HG03457 (cell line): Measurements from ENCODE around the gene PGGHG.

Source experiments
- ATAC-seq: cut with Tn5 transposase; IDR thresholded peaks from one replicate; pipeline ENCODE4 v1.9.1; 2021; ENCODE audit warnings: moderate number of reproducible peaks; ENCODE audit not compliant: unreplicated experiment

The PGGHG gene

DNA sequence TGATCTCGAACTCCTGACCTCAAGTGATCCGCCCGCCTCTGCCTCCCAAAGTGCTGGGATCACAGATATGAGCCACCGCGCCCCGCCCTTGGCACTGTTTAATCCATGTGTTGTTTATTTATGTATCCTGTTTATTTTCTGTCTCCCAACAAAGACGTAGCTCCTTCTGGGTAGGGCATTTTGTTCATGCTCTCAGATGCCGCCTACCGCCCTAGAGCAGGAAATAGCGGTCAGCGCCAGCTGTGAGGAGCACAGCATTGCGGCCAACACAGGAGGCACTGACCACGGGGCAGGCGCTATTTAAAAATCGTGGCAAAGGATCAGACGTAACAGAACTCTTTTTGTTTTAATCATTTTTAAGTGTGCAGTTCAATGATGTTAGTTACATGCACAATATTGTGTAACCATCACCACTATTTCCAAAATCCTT lies 20.2 kb upstream of the PGGHG start:
- ATAC-seq, result peak; percentile 35

DNA sequence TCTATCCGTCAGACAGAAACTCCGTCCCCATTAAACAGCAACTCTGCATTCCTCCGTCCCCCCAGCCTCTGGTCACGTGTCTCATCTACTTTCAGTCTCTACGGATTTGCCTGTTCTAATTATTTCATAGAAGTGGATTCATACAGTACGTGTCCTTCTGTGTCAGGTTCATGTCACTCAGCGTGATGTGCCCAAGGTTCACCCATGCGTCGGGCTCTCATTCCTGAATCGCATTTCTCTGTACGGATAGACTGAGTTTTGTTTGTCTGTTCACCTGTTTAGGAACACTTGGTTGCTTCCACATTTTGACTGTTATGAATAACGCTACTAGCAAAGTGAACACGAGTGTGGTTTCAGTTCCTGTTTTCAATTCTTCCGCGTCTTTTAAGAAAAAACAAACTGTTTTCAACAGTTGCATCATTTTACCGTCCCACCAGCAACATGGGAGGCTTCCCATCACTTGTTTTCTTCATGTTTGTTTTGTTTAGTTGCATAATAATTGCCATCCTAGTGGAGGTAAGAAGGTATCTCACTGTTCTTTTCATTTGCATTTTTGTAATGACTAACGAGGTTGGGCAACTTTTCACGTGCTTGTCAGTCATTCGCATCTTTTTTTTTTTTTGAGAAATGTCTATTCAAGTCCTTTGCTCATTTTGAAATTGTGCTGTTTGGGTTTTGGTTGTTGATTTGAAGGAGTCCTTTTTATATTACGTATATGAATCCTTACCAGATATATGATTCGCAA lies 19.6 kb upstream of the PGGHG start:
- peak; percentile 52 for ATAC-seq

DNA sequence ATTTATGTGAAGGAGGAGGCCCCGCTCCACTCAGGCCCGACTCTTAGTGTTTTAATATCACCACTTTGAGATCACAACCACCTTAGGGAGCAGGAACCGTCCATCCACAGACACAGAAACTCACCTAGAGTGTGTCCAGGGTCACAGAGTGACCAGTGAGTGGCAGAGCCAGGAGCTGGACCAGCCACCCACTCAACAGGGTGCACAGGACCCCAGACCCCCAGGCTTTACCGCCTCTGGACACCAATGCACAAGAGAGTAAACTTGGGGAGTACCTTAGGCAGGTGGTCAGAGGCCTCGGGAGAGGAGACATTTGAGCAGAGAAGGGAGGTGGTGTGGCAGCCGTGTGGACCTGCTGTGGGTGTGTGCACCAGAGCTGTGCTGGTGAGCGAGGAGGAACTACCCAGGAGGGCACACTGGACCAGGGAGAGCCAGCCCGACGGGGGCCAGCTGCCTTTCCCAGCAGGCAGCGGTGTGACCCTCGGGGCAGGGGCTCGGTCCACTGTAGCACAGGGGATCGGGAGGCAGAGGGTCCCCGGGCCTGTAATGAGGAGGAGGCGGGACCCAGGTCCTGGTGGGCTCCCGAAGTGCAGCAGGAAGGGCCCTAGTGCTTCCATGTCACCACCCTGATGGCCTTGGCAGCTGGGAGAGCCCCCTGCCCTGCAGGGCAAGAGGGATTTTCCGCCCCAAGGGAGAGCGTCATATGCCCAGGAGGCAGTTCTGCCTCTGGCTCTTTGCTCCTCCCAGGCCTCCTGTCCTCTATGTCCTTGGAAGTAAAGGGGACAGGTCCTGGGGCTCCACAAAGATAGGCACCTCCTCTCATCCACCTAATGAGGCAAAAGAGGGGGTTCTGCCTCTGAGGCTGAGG lies 18.2 kb upstream of the PGGHG start:
- ATAC-seq, result no peak

DNA sequence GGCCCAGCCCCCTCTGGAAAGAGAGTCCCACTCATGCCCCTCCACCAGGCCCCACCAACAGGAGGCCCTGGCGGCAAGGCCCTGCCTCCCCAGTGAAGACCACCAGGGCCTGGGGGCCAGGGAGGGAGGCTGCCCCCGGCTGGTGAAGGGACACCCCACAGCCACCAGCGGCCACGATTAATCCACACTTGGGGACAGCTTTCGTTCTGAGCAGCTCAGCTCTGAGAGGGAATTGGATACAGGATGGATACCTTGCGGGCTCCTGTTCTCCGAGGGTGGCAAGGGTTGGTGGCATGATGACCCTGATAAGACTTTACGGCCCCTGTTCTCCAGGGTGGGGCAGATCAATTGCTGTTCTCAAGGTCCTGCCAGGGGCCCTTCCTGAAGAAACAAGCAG lies 17.6 kb upstream of the PGGHG start:
- ATAC-seq, result no peak

DNA sequence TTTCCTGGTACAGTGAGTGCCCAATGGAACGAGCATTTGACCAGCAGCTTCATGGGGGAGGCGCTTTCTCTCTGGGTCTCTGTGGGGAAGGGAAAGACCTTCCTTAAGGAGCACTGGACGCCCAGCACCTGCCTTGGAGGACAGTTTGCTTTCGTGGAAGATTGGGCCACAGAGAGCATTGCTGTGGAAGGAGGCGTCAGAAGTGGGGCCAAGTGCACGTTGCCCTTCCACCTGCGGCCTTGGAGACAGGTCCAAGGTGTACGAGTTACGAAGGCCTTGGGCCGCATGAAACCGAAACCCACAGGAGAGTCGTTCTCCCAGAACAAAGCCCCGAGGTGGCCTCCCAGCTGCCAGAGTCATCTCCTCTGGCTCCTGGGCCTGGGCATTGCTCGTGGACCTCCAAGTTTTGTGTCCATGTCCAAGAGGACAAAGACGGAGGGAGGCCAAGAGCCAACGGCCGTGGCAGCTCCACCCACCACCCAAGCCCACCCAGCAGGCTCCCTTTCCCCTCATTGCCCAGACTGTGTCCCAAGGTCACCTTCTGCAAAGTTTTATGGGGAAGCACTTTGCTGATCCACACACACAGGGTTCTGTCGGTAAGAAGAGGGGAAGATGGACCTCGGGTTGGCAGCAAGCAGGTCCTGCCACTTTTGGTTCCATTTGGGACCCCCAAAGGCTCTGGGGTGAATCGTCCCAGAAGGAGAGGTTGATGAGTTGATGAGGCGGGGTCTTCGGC lies 16.6 kb upstream of the PGGHG start:
- no peak for ATAC-seq

DNA sequence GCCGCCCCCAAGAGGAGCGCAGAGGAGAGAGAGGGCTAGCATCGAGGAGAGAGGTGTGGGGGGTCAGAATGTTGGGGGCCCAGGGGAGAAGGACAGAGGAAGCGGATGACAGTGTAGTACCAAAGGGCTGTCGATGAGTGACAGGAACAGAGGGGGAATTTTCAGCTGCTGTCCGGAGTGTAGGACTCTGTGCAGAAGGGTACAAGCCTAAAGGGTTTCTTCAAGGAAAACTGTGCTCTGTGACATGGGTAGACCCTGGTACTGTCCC lies 16.1 kb upstream of the PGGHG start:
- ATAC-seq, result no peak

DNA sequence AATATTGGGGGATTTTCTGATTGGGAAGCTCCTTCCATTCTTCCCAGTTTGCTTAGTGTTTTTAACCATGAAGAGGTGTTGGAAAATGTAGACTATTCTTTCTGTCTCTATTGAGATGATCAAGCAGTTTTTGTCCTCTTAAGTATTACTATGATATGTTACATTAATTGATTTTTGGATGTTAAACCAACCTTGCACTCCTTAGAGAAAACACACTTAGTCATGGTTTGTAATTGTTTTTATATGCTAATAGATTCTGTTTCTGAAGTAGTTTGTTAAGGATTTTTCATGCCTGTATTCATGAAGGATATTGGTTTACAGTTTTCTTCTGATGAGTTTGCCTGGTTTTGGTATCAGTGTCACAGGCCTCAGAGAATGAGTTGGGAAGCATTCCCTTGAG lies 12.7 kb upstream of the PGGHG start:
- ATAC-seq, result no peak

DNA sequence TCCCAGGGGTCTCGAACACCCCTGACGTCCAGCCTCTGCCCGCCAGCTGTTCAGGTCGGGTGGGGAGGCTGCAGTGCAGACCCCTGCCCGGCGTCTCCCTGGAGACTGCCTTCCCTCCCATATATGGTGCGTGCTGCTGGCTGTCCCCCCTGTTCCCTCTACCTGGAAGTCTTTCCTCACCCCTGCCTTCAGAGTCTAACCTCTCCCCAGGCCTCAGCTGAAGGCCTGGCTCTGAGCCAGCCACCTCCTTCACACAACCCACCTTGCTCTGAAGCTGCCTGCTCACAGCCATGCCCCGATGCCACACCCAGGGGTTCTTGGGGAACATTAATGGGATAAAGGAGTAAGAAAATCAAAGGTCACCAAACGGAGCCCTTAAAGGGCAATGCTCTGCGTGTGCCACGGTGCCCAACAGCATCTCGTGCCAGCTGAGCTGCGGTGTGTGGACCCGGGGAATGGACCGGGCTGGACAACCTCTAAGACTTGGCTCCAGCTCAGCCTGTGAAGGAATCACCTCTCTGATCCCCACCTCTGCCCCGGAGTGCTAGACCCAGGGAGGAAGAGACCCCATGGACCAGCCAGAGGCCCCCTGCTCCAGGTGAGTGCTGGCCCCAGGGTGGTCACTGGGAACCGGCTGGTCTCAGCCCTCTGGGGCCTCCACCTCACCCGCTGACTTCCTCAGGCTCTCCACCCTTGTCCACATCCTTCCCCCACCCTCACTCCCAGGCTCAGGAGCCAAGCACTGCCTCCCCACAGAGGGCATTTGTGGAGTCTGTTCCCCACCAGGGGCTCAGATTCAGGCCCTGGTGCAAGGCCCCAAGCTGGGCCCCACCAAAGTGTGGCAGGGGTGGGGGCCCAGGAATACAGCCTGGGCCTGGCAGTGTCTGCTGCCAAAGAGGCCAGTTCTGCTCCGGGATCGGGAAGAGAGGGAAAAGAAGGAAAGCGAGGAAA lies 10.7 kb upstream of the PGGHG start, which contains the start of gene NLRP6:
NLRP6 (plus strand) TSS at position 407 of the 951 bp plus-strand sequence; CDS start at position 570, 163 bp downstream.
- no peak for ATAC-seq

DNA sequence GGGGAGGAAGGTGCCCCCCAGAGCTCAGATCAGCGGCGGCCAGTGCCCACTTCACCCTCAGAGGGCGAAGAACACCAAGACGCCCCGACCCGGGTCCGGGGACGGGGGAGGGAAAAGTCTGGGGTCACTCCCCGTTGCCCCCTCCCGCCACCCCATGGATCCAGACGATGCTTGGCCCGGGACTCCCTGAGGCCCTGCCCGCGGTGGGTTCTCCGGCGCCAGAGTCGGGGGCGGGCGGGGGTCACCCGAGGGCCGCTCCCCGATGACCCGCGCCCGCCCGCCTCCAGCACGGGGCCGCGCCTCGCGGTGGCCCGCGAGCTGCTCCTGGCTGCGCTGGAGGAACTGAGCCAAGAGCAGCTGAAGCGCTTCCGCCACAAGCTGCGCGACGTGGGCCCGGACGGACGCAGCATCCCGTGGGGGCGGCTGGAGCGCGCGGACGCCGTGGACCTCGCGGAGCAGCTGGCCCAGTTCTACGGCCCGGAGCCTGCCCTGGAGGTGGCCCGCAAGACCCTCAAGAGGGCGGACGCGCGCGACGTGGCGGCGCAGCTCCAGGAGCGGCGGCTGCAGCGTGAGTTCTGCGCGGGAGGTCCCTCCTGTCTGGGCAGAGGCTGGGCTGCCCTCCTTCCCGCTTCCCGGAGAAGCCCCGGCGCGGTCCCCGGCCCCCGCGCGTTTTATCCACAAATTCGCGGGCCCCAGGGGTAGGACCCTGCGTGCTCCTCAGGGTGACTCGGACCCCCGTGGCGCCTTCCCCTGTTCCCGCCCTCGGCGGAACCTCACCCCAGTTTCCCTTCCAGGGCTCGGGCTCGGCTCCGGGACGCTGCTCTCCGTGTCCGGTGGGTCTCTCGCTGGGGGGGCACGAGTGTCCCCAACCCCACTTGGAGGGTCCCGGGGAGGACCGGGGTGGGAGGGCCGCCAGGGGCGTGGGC lies 9.6 kb upstream of the PGGHG start:
- no peak for ATAC-seq

DNA sequence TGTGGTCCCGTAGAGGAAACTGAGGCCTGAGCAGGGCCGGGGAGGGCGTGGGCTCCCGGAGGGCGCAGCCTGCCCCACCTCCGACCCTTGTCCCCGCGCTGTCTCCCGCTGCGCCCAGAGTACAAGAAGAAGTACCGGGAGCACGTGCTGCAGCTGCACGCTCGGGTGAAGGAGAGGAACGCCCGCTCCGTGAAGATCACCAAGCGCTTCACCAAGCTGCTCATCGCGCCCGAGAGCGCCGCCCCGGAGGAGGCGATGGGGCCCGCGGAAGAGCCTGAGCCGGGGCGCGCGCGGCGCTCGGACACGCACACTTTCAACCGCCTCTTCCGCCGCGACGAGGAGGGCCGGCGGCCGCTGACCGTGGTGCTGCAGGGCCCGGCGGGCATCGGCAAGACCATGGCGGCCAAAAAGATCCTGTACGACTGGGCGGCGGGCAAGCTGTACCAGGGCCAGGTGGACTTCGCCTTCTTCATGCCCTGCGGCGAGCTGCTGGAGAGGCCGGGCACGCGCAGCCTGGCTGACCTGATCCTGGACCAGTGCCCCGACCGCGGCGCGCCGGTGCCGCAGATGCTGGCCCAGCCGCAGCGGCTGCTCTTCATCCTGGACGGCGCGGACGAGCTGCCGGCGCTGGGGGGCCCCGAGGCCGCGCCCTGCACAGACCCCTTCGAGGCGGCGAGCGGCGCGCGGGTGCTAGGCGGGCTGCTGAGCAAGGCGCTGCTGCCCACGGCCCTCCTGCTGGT lies 8.8 kb upstream of the PGGHG start:
- ATAC-seq, result no peak

DNA sequence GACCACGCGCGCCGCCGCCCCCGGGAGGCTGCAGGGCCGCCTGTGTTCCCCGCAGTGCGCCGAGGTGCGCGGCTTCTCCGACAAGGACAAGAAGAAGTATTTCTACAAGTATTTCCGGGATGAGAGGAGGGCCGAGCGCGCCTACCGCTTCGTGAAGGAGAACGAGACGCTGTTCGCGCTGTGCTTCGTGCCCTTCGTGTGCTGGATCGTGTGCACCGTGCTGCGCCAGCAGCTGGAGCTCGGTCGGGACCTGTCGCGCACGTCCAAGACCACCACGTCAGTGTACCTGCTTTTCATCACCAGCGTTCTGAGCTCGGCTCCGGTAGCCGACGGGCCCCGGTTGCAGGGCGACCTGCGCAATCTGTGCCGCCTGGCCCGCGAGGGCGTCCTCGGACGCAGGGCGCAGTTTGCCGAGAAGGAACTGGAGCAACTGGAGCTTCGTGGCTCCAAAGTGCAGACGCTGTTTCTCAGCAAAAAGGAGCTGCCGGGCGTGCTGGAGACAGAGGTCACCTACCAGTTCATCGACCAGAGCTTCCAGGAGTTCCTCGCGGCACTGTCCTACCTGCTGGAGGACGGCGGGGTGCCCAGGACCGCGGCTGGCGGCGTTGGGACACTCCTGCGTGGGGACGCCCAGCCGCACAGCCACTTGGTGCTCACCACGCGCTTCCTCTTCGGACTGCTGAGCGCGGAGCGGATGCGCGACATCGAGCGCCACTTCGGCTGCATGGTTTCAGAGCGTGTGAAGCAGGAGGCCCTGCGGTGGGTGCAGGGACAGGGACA lies 8.0 kb upstream of the PGGHG start:
- no peak for ATAC-seq

DNA sequence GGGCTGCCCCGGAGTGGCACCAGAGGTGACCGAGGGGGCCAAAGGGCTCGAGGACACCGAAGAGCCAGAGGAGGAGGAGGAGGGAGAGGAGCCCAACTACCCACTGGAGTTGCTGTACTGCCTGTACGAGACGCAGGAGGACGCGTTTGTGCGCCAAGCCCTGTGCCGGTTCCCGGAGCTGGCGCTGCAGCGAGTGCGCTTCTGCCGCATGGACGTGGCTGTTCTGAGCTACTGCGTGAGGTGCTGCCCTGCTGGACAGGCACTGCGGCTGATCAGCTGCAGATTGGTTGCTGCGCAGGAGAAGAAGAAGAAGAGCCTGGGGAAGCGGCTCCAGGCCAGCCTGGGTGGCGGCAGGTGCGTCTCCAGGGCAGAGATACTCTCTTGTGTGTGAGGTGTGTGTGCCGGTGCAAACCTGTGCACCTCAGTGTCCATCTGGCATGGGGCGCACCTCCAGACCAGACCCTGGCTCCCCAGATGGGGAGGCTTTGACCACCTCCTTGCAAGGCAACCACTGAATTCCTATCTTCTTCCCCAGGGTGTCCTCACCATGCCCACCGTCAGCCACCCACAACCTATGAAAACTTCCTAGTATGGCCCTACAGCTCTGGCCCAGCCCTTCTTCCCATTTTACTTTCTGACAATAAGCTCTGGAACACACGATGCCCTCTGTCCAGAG lies 7.3 kb upstream of the PGGHG start:
- ATAC-seq, result no peak

DNA sequence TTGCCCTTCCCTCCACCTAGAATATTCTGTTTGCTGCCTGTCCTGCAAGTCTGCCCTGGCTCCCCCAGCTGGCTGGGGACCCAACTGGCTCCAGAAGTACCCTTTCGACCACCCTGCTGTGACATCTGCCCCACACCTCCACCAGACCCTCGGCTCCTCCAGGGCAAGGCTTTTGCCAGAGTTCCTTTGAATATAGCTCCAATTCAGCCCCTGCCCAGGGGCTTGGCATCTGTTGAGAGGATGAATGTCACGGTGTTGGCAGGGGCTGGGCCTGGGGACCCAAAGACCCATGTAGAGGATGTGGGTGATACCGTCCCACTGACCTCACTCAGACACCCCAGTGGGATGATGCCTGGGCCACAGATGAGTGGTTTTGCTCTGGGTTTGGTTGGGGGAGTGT lies 6.8 kb upstream of the PGGHG start:
- ATAC-seq, result no peak

DNA sequence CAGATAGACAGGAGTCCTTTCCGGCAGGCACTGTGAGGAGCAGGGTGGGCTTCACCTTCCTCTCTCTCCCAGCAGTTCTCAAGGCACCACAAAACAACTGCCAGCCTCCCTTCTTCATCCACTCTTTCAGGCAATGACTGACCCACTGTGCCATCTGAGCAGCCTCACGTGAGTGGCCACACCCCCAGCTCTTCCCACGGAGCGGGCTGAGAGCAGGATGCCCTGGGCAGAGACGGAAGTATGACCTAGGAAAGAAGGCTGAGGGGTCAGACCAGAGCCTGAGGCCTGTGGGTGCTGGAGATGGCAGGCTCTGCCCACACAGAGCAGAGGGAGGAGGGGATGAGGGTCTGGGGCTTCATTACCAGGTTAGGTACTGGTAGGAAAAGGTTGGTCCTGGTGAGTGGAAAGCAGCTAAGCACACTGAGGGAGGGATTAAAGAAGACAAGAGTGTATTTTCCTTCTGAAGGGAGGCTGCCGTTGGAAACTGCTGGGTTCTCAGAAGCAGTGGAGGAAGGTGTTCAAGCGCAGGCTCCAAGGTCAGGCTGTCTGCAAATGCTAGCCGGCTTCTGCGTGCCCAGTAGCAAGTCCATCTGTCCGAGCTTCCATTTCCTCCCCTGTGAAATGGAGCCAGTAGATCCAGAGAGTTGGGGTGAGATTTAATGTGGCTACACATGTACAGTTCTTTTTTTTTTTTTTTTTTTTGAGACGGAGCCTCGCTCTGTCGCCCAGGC lies 6.1 kb upstream of the PGGHG start:
- no peak for ATAC-seq

DNA sequence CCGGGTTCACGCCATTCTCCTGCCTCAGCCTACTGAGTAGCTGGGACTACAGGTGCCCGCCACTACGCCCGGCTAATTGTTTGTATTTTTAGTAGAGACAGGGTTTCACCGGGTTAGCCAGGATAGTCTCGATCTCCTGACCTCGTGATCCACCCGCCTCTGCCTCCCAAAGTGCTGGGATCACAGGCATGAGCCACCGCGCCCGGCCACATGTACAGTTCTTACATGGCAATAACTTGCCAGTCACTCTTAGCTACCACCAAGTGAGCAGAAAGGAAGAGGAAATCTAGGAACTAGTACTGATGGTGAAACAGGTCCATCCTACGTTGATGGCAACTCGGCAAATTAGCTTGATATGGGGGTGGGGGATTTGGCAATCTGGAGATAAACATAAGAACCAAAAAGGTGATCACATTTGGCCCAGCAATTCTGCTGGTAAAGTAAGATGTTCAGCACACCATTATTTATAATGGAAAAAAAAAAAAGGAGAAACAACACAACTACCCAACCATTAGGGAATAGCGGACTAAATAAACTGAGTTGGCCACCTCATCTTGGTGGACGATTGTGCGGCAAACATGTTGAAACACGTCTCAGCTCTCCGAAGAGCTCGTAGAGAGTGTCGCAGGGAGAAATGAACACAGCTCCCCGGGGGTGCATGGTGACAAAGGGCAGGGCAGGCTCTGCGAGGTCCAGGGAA lies 5.4 kb upstream of the PGGHG start:
- ATAC-seq, result no peak
